NCI-H82 treated with DMSO at 0.1 percent for 48 hours (cell line): ENCODE measurements around the gene SEZ6L.

Source experiments
- DNase-seq: peaks from one replicate; lab custom pipeline; 2025; ENCODE audit not compliant: unreplicated experiment; lab: John Stamatoyannopoulos, UW

SEZ6L gene

DNA sequence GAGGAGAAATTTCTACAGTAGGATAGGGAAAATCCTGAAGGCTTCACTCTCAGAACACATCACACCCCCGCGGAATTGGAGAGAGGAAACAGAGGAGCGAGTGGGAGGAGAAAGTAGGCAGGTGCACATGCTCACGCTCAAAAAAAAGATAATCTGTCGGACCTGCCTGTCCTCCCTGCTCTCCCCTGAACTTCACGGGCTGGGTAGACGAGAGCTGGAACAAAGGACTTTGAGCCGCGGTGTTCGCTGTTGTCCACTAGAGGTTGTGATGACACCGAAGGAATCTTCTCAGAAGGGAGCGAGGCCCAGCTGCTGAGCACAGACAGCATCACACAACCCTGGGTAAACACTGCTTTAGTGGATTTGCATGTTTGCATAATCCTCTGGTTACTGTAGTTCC is 5.0 kb downstream of the SEZ6L start:
- DNase-seq = peak; percentile 12

DNA sequence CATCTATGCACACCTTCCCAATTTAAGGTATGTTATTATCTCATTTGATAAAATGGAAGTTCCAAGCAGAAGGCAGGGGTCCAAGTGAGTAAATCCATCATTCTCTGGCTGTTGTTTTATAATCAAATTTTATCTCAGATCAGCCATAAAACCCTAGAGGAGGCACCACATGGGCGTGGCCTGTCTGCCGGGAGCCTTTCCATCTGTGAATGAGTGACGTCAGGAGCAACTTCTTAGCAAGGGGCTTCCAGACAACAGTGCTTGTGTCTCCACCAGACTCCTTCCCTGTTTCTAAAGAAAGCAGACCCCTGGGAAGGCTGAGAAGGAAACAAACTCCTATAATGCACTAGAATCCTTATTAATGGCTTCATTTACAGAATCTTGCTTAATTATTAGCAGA is 13.5 kb downstream of the SEZ6L start:
- DNase-seq = no peak

GRCh38 chr22:26185190-26185589 is 15.9 kb downstream of the SEZ6L start:
- DNase-seq = no peak

GRCh38 chr22:26188341-26188740 is 19.1 kb downstream of the SEZ6L start:
- DNase-seq = no peak

DNA sequence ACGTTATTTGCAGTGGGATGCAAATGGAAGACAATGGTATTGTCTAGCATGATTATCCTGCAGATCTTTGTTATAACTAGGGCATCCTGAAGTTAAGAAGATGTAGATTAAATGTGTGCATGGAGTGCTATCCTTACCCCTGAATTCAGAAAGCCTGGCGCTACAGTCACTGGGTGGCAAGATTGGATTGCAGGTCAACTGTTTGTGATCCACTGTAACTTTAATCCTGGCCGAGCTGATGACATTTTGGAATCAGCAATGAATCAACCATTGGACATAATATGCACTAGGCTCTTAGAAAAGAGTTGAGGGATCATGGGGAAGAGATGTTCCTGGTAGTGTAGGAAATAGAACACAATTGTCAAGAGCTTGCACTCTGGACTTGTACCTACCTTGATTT is 25.1 kb downstream of the SEZ6L start:
- no peak for DNase-seq

DNA sequence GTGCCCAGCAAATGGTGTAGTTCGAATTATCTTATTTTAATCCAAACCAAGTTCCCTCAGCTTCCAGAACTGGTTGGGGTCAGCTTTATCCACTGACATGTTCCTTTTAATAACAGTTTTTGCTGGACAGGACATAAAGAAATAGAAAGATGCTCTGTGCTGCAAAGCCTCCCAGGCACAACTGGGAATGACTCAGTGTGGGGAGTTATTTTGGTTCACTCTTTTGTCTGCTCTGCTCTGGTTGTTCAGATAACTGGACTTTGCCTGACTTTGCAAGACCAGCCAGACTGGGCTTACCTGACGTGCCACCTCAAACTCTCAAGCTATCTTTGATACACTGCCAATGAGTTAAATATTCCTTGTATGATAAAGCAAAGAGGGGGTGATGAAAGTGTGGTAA is 25.6 kb downstream of the SEZ6L start:
- no peak for DNase-seq

GRCh38 chr22:26196657-26197056 is 27.4 kb downstream of the SEZ6L start:
- DNase-seq = no peak

DNA sequence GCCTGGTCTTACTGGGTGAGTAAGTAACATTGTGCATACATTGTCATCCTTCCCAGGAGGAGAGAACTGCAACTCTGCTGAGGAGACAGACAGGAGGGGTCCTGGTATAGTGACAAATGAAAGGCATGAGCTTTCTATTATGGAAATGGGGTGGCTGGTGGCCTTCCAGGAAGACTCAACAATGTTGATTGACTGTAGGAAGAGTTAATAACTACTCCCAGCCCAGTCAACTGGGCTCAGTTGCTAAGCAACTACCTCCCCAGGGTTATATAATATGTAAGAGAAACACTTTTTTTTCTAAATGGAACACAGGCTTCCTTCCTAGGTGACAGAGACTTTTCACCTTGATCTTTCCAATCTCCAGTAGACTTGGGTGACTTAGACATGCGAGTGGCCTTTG is 28.2 kb downstream of the SEZ6L start:
- DNase-seq = no peak

DNA sequence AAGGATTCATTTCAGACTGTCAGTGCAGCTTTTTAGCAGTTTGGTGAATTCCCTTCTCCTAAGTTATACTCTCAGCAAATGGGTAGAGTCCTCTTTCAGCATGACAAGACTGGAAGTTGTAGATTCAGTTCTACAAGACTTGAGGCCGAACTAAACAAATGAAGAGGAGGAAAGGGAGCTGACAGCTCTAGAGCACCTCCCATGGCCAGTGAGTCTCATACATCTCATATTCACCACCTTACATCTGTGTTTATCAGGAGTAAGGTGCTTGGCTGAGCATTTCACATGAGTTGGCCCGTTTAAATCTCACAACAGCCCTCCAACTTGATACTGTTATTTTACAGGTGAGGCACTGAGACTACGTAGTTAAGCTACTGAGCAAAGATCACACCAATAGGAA is 30.4 kb downstream of the SEZ6L start:
- DNase-seq = no peak

DNA sequence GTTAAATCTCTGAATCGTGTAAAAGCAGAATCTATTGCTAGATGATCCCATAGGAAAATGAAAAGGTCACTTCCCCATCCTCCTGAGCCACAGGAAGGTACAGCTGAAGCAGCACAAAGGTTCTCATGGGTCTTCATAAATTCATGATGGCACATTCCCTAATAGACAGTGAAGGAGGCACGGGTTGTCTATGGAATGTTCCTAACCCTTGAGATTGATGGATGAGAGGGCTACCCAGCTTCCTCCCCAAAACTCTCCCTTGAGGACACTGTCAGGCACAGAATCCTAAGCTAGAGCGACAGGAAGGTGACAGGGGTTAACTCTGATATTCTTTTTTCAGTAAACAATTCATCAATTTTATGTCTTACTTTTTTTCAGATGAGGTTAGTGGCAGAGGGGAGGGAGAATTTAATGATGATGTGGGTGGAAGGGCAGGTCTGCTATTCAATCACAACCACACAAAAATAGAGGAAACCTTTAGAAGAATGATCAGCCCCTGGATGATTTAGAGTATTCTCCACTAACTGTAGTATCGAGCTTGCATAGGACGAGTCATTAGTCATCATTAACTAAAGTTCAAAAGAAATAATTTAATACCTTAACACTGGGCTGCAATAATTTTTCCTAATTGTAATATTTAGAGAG is 33.1 kb downstream of the SEZ6L start:
- no peak for DNase-seq

DNA sequence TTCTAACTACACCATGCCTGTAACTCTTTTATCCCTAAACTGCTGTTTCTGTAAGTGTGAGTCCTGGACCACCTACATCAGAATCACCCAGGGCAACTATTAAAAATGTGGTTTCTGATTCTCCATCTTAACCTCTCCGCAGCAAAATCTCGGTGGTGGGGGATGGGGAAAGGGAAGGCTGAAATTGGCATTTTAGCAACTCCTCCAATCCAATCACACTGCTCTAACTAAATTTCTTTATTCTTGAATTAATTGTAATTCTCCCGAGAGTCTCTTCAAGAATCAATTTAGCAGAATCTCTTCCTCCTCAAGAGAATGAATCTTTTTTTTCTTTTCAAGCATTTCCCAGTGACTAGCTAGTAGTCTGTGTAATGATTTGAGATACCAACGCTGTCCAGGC is 36.2 kb downstream of the SEZ6L start:
- no peak for DNase-seq

GRCh38 chr22:26210334-26210733 is 41.1 kb downstream of the SEZ6L start:
- DNase-seq = no peak

GRCh38 chr22:26213826-26214225 is 44.6 kb downstream of the SEZ6L start:
- DNase-seq = no peak

DNA sequence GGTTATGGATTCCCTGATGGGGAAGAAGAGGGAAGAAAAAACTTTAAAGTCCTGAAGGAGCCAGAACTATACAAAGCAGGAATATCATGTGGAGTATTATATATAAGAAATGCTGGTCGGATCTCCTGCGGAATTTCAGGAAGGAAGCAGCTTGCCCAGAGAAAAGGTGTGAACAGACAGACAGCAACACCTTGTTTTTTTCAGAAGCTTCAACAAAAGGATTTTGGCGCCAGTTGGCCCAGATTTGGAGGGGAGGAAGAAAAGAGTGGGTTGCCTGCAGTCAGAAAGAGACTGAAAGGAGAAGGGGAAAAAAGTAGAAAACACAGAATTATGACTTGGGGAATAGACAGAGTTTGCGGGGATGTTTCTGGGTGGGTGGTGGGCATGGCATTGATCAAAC is 45.2 kb downstream of the SEZ6L start:
- no peak for DNase-seq

- DNase-seq = peak; percentile 1
These were observed 46.5 kb downstream of the SEZ6L start for GRCh38 chr22:26215736-26216135.

GRCh38 chr22:26225207-26225606 is 55.9 kb downstream of the SEZ6L start:
- no peak for DNase-seq

DNA sequence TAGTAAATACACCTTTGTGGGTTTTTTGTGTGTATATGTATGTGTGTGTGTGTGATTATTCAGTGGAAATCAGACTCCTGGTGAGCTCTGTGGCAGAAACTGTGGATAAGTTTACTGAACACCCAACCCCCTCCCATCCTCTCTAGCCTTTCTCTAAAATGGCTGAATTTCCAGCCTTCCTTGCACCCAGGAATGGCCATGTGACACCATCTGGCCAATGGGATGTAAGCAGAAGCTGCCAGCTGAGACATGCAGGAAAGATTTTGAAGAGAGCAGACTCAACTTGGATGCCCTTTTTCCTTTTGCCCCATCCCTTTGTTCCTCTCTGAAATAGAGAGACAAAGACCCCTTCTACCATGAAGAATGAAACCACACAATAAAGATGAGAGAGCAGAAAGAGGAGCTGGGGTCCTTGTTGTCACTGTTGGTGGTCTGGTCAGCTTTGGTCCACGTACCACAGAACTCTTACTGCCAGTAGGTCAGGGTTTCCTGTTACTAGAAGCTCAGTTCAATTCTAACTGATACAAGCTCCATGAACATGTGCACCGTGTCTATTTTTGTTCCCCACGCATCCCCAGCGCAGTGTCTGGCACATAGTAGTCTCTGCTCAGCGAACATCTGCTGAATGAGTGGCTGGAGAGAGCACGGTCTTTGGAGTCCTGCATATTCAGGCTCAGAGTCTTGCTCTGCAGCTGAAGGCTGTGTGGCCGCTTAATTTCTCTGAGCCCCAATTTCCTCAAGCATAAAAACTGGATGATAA is 57.5 kb downstream of the SEZ6L start:
- no peak for DNase-seq

DNA sequence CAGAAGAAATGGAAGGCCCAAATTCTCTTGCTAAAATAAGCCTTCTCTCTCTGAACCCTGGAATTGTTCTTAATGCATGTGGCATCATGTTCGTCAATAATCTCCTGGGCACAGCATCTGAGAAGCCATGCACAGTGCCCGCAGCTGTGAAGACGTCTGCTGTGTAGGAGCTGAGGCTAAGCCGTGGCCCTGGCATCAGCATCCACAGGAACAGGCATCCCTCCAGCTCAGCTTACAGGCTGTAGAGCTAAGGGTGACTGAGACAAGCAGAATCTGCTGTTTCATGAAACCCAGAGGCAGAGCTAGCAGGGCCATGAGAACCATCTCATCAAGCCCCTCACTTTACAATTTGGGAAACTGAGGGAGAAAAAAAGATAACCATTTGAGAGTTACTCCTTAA is 60.6 kb downstream of the SEZ6L start:
- DNase-seq = no peak

DNA sequence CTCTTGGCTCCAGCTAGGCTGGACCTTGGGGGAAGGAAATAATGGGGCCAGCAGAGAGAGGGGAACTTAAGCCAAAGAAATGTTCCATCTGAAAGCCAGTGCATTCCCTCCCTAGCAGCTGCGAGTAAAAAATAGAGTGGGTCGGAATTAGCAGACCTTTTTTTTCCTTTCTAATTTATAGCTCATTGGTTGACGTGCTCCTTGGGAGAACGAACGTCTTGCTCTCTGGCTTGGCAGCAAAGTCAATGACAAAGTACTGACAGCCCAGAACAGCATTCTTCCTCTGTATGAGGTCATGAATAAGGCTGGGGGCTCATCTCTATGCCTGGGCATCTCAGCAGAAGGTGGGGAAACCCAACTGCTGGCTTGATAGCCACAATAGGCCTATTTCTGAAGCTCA is 65.0 kb downstream of the SEZ6L start:
- no peak for DNase-seq

- DNase-seq = no peak
These were observed 66.7 kb downstream of the SEZ6L start for GRCh38 chr22:26235792-26236487.

GRCh38 chr22:26236991-26237390 is 67.7 kb downstream of the SEZ6L start:
- no peak for DNase-seq

DNA sequence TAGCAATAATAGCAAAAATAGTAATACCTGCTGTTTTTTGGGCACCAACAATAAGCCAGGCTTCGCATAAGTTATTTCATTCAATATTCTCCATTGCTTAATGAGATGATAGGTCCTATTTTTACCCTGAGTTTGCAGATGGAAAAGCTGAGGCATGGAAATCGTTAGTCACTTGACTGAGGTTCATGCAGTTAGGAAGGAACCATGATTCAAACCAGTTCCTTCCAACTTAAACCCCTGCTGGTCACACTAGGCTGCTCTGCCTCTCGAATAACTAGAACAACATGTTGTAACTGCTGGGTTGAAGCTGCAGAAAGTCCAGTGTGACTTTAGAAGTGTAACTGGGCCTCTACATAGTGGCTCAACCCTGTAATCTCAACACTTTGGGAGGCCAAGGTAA is 69.3 kb downstream of the SEZ6L start:
- no peak for DNase-seq
